ENCODE results near the gene CDC45.

The CDC45 gene

GRCh38 chr22:19566279-19567156 lies 86.8 kb downstream of the CDC45 start:
- DNase-seq = no peak

DNA sequence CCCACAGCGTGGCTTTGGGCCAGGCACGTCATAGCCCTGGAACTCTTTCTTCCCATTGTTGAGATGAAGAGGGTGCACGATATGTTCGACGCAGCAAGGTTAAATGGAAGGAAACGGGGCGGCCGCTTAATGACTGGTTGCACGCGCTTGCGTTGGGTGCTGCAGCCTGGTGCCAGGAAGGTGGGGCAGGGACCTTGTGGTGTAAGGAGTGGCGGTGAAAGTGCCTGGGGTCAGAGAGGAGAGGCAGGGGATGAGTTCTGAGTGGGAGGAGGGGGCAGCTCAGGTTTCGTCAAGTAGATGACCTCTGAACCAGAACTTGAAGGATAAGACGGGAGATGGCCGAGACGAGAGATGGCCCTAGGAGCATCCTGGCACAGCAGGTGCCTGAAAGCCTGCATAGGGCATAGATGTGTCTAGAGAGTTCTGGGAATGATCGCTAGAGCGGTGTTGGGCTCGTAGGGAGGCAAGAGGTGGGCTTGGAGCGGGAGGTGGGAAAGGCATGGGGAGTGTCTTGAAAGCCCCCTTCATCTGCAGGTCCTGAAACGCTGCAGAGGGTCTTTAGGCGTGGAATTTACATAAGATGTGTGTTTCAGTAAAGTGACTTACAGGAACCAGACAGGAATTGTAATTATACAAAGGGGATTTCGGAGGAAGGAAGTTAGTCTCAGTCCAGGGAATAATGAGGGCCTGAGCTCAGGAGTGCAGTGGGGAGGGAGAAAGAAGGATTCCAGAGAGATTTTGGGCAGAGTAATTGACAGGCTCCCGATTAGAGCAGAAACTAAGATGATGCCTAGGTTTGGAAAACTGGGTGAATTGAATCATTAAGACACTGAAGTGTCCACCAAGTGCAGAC lies 87.7 kb downstream of the CDC45 start:
- no peak for DNase-seq

- DNase-seq = no peak
These were observed 88.9 kb downstream of the CDC45 start for GRCh38 chr22:19568337-19569275.

DNA sequence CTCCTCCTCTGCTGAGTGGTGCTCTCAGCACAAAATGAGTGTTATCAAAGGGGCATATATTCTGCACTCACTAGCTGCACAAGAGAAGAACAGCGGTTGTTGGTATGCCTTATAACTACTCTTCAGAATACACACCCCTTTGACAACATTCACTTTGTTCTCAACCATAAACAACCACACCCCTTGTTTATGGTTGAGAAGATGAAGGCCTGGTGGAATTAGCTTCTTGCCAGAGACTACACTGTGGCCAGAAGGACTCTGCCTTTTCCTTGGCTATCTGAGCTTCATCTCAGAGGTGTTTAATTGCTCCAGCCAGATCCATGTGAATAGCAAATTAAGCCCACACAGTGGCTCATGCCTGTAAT lies 89.5 kb downstream of the CDC45 start:
- DNase-seq = no peak

DNA sequence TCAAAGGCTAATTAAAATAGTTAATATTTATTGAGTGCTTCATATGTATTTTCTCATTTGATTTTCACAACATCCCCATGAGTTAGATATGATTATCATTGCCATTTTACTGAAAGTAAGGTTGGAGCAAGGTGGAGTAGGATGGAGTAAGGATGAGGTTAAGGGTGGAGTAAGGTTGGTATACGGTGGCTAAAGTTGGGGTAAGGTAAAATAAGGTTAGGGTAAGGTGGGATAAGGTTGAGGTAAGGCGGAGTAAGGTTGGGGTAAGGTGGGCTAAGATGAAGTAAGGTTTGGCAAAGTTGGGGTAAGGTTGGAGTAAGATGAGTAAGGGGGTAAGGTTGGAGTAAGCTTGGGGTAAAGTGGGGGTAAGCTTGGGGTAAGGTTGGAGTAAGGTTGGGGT lies 90.3 kb downstream of the CDC45 start:
- no peak for DNase-seq
